WTC11 (cell line): ENCODE results near the gene SHC3. TPM values are rescaled to one million over a fixed set of nuclear protein-coding genes. Genes with fewer than 3 reads are reported as not detected.

Experiments used
- ATAC-seq: fragments of 200-7000 bp; cut with Tn5 transposase; 2 replicates; pipeline ENCODE4 v1.10.0; 2021; ENCODE audit warnings: mild to moderate bottlenecking, moderate library complexity
- CTCF ChIA-PET: fragments of 300-600 bp; sonication (Branson Sonifier 250); formaldehyde crosslinking; loops from one replicate; lab custom pipeline; 2021; ENCODE audit warnings: antibody characterized with exemption; lab: Charles Lee
- POLR2A ChIA-PET: fragments of 350-600 bp; sonication (Branson Sonifier 250); formaldehyde crosslinking; loops from one replicate; lab custom pipeline; 2021; ENCODE audit warnings: antibody characterized with exemption; lab: Charles Lee
- DNase-seq: peaks from one replicate; pipeline ENCODE4 v3.0.0; 2021; ENCODE audit warnings: low spot score
- H3K27ac Mint-ChIP-seq: 2 replicates; pipeline ENCODE4 v1.8.0; 2021; ENCODE audit warnings: mixed read lengths
- H3K27me3 Mint-ChIP-seq: 2 replicates; pipeline ENCODE4 v1.8.0; 2021; ENCODE audit warnings: low read depth, mild to moderate bottlenecking, moderate library complexity, mixed read lengths
- H3K36me3 Mint-ChIP-seq: 2 replicates; pipeline ENCODE4 v1.8.0; 2021; ENCODE audit warnings: mixed read lengths
- H3K4me1 Mint-ChIP-seq: 2 replicates; pipeline ENCODE4 v1.8.0; 2022; ENCODE audit warnings: mixed read lengths
- H3K4me3 Mint-ChIP-seq: 2 replicates; pipeline ENCODE4 v1.8.0; 2021; ENCODE audit warnings: mild to moderate bottlenecking, moderate library complexity, mixed read lengths
- H3K9me3 Mint-ChIP-seq: 2 replicates; pipeline ENCODE4 v1.8.0; 2021; ENCODE audit warnings: mixed read lengths
- CBFB ChIP-seq: sonication (generic); formaldehyde crosslinking; IDR thresholded peaks from 2 replicates; pipeline ENCODE4 v1.8.1; 2022; ENCODE audit warnings: mild to moderate bottlenecking, low read depth, missing genetic modification reagents
- E2F5 ChIP-seq: sonication (generic); formaldehyde crosslinking; IDR thresholded peaks from 2 replicates; pipeline ENCODE4 v1.8.1; 2022; ENCODE audit warnings: mild to moderate bottlenecking, moderate library complexity, missing genetic modification reagents
- IRF2 ChIP-seq: sonication (generic); formaldehyde crosslinking; IDR thresholded peaks from 2 replicates; pipeline ENCODE4 v1.8.0; 2022; ENCODE audit warnings: low read depth, missing genetic modification reagents, borderline replicate concordance
- NR1H2 ChIP-seq: sonication (generic); formaldehyde crosslinking; IDR thresholded peaks from 2 replicates; pipeline ENCODE4 v1.9.0; 2021; ENCODE audit warnings: mild to moderate bottlenecking, moderate library complexity, missing genetic modification reagents
- NR2C2 ChIP-seq: sonication (generic); formaldehyde crosslinking; IDR thresholded peaks from 2 replicates; pipeline ENCODE4 v1.8.0; 2022; ENCODE audit warnings: mild to moderate bottlenecking, missing genetic modification reagents
- PRDM15 ChIP-seq: sonication (generic); formaldehyde crosslinking; IDR thresholded peaks from 2 replicates; pipeline ENCODE4 v1.8.0; 2022; ENCODE audit warnings: missing genetic modification reagents
- PREB ChIP-seq: sonication (generic); formaldehyde crosslinking; IDR thresholded peaks from 2 replicates; pipeline ENCODE4 v1.8.1; 2022; ENCODE audit warnings: mild to moderate bottlenecking, missing genetic modification reagents, moderate library complexity, borderline replicate concordance
- RORB ChIP-seq: fragments of 250-450 bp; sonication (Bioruptor Pico); IDR thresholded peaks from 2 replicates; pipeline ENCODE4 v1.9.0; 2021; ENCODE audit warnings: mild to moderate bottlenecking
- SOX15 ChIP-seq: fragments of 250-450 bp; sonication (Bioruptor Pico); IDR thresholded peaks from 2 replicates; pipeline ENCODE4 v1.9.0; 2021; ENCODE audit warnings: mild to moderate bottlenecking
- TEAD1 ChIP-seq: sonication (generic); formaldehyde crosslinking; IDR thresholded peaks from 2 replicates; pipeline ENCODE4 v1.8.0; 2022; ENCODE audit warnings: mild to moderate bottlenecking, missing genetic modification reagents
- TEAD4 ChIP-seq: sonication (generic); formaldehyde crosslinking; IDR thresholded peaks from 2 replicates; pipeline ENCODE4 v1.8.0; 2022; ENCODE audit warnings: mild to moderate bottlenecking, missing genetic modification reagents
- USF1 ChIP-seq: sonication (generic); formaldehyde crosslinking; IDR thresholded peaks from 2 replicates; pipeline ENCODE4 v1.8.0; 2022; ENCODE audit warnings: mild to moderate bottlenecking, missing genetic modification reagents
- ZNF219 ChIP-seq: sonication (generic); formaldehyde crosslinking; IDR thresholded peaks from 2 replicates; pipeline ENCODE4 v1.8.0; 2023; ENCODE audit warnings: missing genetic modification reagents, mild to moderate bottlenecking, borderline replicate concordance
- ZNF416 ChIP-seq: fragments of 250-450 bp; sonication (Bioruptor Pico); IDR thresholded peaks from 2 replicates; pipeline ENCODE4 v1.9.0; 2021; ENCODE audit warnings: mild to moderate bottlenecking, inconsistent platforms
- ZNF425 ChIP-seq: fragments of 250-450 bp; sonication (Bioruptor Pico); conservative IDR thresholded peaks from 2 replicates; pipeline ENCODE4 v1.9.0; 2021; ENCODE audit warnings: mild to moderate bottlenecking
- total RNA-seq: library from RNA; stranded (reverse); gene quantifications from 3 replicates; pipeline ENCODE4 v1.2.3, GENCODE V29; 2021

The SHC3 gene
- total RNA-seq, 1 experiment from 2014 or later, result 4.9 TPM

GRCh38 chr9:88993871-88994460 is 184.7 kb downstream of the SHC3 start:
- ChIA-PET CTCF (no interaction called here), POLR2A (interaction anchor here (0.7 kb wide), 1 partner anchor 769 kb away, joined by 3 read pairs; no protein-coding TSS in a partner anchor)
- ATAC-seq (no peak), DNase-seq (no peak)
- H3K4me1 Mint-ChIP-seq, result peaks cover 27% of the 10 kb centered on the region
- H3K36me3 Mint-ChIP-seq, result no peaks in the 10 kb centered on the region
- H3K4me3 Mint-ChIP-seq, result no peak overlapping the region
- H3K9me3 Mint-ChIP-seq, result no peaks in the 10 kb centered on the region
- H3K27ac Mint-ChIP-seq, result no peak overlapping the region
- no peak for TF ChIP-seq E2F5 (CRISPR knock-in tag)
- TF ChIP-seq PRDM15 (CRISPR knock-in tag), result no peak
- no peak for TF ChIP-seq USF1 (CRISPR knock-in tag)
- TF ChIP-seq TEAD1 (CRISPR knock-in tag), result no peak
- TF ChIP-seq NR2C2 (CRISPR knock-in tag), result no peak
- no peak for TF ChIP-seq SOX15 (CRISPR knock-in tag)
- TF ChIP-seq, all 79 proteins: peak for 0
- H3K27me3 Mint-ChIP-seq, result peaks cover 18% of the 10 kb centered on the region

GRCh38 chr9:88993327-88993726 is 185.3 kb downstream of the SHC3 start:
- H3K4me1 Mint-ChIP-seq, result peaks cover 33% of the 10 kb centered on the region
- no peaks in the 10 kb centered on the region for H3K9me3 Mint-ChIP-seq
- H3K36me3 Mint-ChIP-seq, result no peaks in the 10 kb centered on the region
- ChIA-PET POLR2A (interaction anchor here (0.7 kb wide), 1 partner anchor 769 kb away, joined by 3 read pairs; no protein-coding TSS in a partner anchor), CTCF (interaction anchor here (1.4 to 2.6 kb wide), 2 partner anchors 8 to 333 kb away, joined by 3 to 13 read pairs; no protein-coding TSS in a partner anchor)
- TF ChIP-seq NR1H2 (no peak), ZNF416 (CRISPR knock-in tag) (no peak), ZNF425 (CRISPR knock-in tag) (no peak), ZNF219 (CRISPR knock-in tag) (no peak), CBFB (CRISPR knock-in tag) (no peak), RORB (CRISPR knock-in tag) (no peak), PREB (CRISPR knock-in tag) (no peak), TEAD4 (CRISPR knock-in tag) (no peak), PRDM15 (CRISPR knock-in tag) (no peak), IRF2 (CRISPR knock-in tag) (no peak)
- H3K4me3 Mint-ChIP-seq, result no peak overlapping the region
- H3K27me3 Mint-ChIP-seq, result peaks cover 18% of the 10 kb centered on the region
- ATAC-seq, result no peak
- no peak overlapping the region for H3K27ac Mint-ChIP-seq
- no peak for DNase-seq
